HK-2 (cell line): ENCODE measurements around the gene SHB.
"Not testable (repeated sequence)": the region's sequence is repeated elsewhere in the genome, so short reads cannot be mapped to it uniquely, and the experiment has no call there.

Experiments
- DNase-seq: peaks from one replicate; pipeline ENCODE4 v3.0.0-alpha.2; 2018; ENCODE audit not compliant: unreplicated experiment

Gene SHB

GRCh38 chr9:37902796-37903646, 166.0 kb downstream of the SHB start:
- DNase-seq = no peak

GRCh38 chr9:37902131-37902530, 166.9 kb downstream of the SHB start:
- DNase-seq = no peak

- DNase-seq = no peak
Observed at GRCh38 chr9:37899041-37899440, 170.0 kb downstream of the SHB start.

GRCh38 chr9:37897665-37898064, 171.4 kb downstream of the SHB start:
- DNase-seq = no peak

- DNase-seq = no peak
Observed at GRCh38 chr9:37892063-37892462, 177.0 kb downstream of the SHB start.

GRCh38 chr9:37891042-37891441, 178.0 kb downstream of the SHB start:
- not testable (repeated sequence) for DNase-seq

GRCh38 chr9:37889536-37889935, 179.5 kb downstream of the SHB start:
- DNase-seq = no peak

GRCh38 chr9:37887977-37888583, 180.9 kb downstream of the SHB start:
- DNase-seq = not testable (repeated sequence)

GRCh38 chr9:37880916-37881479, 188.0 kb downstream of the SHB start:
- no peak for DNase-seq

- DNase-seq = no peak
Observed at GRCh38 chr9:37876376-37876775, 192.7 kb downstream of the SHB start.

- DNase-seq = no peak
Observed at GRCh38 chr9:37873955-37874354, 195.1 kb downstream of the SHB start.

GRCh38 chr9:37870799-37871176, 198.2 kb downstream of the SHB start:
- DNase-seq = no peak

GRCh38 chr9:37870081-37870798, 198.8 kb downstream of the SHB start:
- DNase-seq = no peak
